ENCODE data around the gene NOXRED1.
A peak's percentile ranks its signal among the peaks of the same experiment; 100 is the strongest.

Gene NOXRED1

GRCh38 chr14:77421201-77421600 lies 2.1 kb downstream of the NOXRED1 start:
- no peak for TF ChIP-seq FOXM1 (IDR thresholded peaks at IDR 0.05; ENCODE audit: borderline replicate concordance, low read depth)
- no peak for TF ChIP-seq CEBPB (IDR thresholded peaks at IDR 0.05)
- TF ChIP-seq EGR1 (IDR thresholded peaks at IDR 0.05): no peak
- TF ChIP-seq EP300 (IDR thresholded peaks at IDR 0.05; ENCODE audit: borderline replicate concordance): no peak
- TF ChIP-seq NFIC (IDR thresholded peaks at IDR 0.05): no peak

GRCh38 chr14:77416836-77417235 lies 6.5 kb downstream of the NOXRED1 start:
- TF ChIP-seq USF1 (IDR thresholded peaks at IDR 0.05): no peak
- no peak for TF ChIP-seq CREB1 (IDR thresholded peaks at IDR 0.05; ENCODE audit: low read depth)
- TF ChIP-seq CEBPB (IDR thresholded peaks at IDR 0.05): no peak
- no peak for TF ChIP-seq MAX (IDR thresholded peaks at IDR 0.05)
- no peak for TF ChIP-seq RAD21 (IDR thresholded peaks at IDR 0.05; ENCODE audit: low read depth)
- TF ChIP-seq, protein P1, sequence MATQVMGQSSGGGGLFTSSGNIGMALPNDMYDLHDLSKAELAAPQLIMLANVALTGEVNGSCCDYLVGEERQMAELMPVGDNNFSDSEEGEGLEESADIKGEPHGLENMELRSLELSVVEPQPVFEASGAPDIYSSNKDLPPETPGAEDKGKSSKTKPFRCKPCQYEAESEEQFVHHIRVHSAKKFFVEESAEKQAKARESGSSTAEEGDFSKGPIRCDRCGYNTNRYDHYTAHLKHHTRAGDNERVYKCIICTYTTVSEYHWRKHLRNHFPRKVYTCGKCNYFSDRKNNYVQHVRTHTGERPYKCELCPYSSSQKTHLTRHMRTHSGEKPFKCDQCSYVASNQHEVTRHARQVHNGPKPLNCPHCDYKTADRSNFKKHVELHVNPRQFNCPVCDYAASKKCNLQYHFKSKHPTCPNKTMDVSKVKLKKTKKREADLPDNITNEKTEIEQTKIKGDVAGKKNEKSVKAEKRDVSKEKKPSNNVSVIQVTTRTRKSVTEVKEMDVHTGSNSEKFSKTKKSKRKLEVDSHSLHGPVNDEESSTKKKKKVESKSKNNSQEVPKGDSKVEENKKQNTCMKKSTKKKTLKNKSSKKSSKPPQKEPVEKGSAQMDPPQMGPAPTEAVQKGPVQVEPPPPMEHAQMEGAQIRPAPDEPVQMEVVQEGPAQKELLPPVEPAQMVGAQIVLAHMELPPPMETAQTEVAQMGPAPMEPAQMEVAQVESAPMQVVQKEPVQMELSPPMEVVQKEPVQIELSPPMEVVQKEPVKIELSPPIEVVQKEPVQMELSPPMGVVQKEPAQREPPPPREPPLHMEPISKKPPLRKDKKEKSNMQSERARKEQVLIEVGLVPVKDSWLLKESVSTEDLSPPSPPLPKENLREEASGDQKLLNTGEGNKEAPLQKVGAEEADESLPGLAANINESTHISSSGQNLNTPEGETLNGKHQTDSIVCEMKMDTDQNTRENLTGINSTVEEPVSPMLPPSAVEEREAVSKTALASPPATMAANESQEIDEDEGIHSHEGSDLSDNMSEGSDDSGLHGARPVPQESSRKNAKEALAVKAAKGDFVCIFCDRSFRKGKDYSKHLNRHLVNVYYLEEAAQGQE (IDR thresholded peaks at IDR 0.05; ENCODE audit: low read depth): no peak
- no peak for TF ChIP-seq TEAD4 (IDR thresholded peaks at IDR 0.05)
- no peak for TF ChIP-seq EP300 (IDR thresholded peaks at IDR 0.05; ENCODE audit: borderline replicate concordance)
- no peak for TF ChIP-seq YY1 (IDR thresholded peaks at IDR 0.05; ENCODE audit: low read depth)
- TF ChIP-seq ZBTB7A (IDR thresholded peaks at IDR 0.05; ENCODE audit: low read depth): no peak

DNA sequence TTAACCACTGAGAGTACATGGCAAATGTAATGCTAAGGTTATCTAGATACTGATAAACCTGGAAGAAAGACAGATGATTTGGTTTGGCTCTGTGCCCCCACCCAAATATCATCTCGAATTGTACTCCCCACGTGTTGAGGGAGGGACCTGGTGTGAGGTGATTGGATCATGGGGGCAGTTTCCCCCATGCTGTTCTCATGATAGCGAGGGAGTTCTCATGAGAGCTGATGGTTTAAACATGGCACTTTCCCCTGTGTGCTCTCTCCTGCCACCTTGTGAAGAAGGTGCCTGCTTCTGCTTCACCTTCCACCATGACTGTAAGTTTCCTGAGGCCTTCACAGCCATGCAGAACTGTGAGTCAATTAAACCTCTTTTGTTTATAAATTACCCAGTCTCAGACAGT lies 14.2 kb downstream of the NOXRED1 start:
- TF ChIP-seq TAF1 (IDR thresholded peaks at IDR 0.05; ENCODE audit: low read depth) (no peak), RAD21 (IDR thresholded peaks at IDR 0.05; ENCODE audit: low read depth) (peak; percentile 31; the same call in 1 of the 2 replicates)

GRCh38 chr14:77407158-77407557 lies 16.2 kb downstream of the NOXRED1 start:
- TF ChIP-seq TCF12 (IDR thresholded peaks at IDR 0.05; ENCODE audit: low read depth): no peak
- TF ChIP-seq, protein P1 (IDR thresholded peaks at IDR 0.05; ENCODE audit: low read depth): no peak
- no peak for TF ChIP-seq EP300 (IDR thresholded peaks at IDR 0.05; ENCODE audit: borderline replicate concordance)
- TF ChIP-seq TEAD4 (IDR thresholded peaks at IDR 0.05): no peak
- TF ChIP-seq RAD21 (IDR thresholded peaks at IDR 0.05; ENCODE audit: low read depth): no peak
- TF ChIP-seq MAX (IDR thresholded peaks at IDR 0.05): no peak
- TF ChIP-seq ZBTB7A (IDR thresholded peaks at IDR 0.05; ENCODE audit: low read depth): no peak
- TF ChIP-seq CEBPB (IDR thresholded peaks at IDR 0.05): no peak
- no peak for TF ChIP-seq FOXM1 (IDR thresholded peaks at IDR 0.05; ENCODE audit: borderline replicate concordance, low read depth)
- no peak for TF ChIP-seq YY1 (IDR thresholded peaks at IDR 0.05; ENCODE audit: low read depth)
- TF ChIP-seq CREB1 (IDR thresholded peaks at IDR 0.05; ENCODE audit: low read depth): no peak
- no peak for TF ChIP-seq NFIC (IDR thresholded peaks at IDR 0.05)

- no peak for TF ChIP-seq TCF12 (IDR thresholded peaks at IDR 0.05; ENCODE audit: low read depth)
- no peak for TF ChIP-seq YY1 (IDR thresholded peaks at IDR 0.05; ENCODE audit: low read depth)
- no peak for TF ChIP-seq EGR1 (IDR thresholded peaks at IDR 0.05)
- no peak for TF ChIP-seq NFIC (IDR thresholded peaks at IDR 0.05)
- no peak for TF ChIP-seq CREB1 (IDR thresholded peaks at IDR 0.05; ENCODE audit: low read depth)
Measured at GRCh38 chr14:77406718-77407117, 16.6 kb downstream of the NOXRED1 start.

- TF ChIP-seq CEBPB (IDR thresholded peaks at IDR 0.05) (no peak), MAX (IDR thresholded peaks at IDR 0.05) (no peak), ZBTB7A (IDR thresholded peaks at IDR 0.05; ENCODE audit: low read depth) (no peak), YY1 (IDR thresholded peaks at IDR 0.05; ENCODE audit: low read depth) (no peak), NFIC (IDR thresholded peaks at IDR 0.05) (no peak), CREB1 (IDR thresholded peaks at IDR 0.05; ENCODE audit: low read depth) (no peak), USF1 (IDR thresholded peaks at IDR 0.05) (no peak), EP300 (IDR thresholded peaks at IDR 0.05; ENCODE audit: borderline replicate concordance) (no peak), TAF1 (IDR thresholded peaks at IDR 0.05; ENCODE audit: low read depth) (no peak), FOXM1 (IDR thresholded peaks at IDR 0.05; ENCODE audit: borderline replicate concordance, low read depth) (no peak), RAD21 (IDR thresholded peaks at IDR 0.05; ENCODE audit: low read depth) (no peak), TCF12 (IDR thresholded peaks at IDR 0.05; ENCODE audit: low read depth) (no peak), TEAD4 (IDR thresholded peaks at IDR 0.05) (no peak), EGR1 (IDR thresholded peaks at IDR 0.05) (no peak)
- TF ChIP-seq, protein P1 (IDR thresholded peaks at IDR 0.05; ENCODE audit: low read depth): no peak
Measured at GRCh38 chr14:77406086-77406485, 17.2 kb downstream of the NOXRED1 start.
